Left ventricle myocardium inferior (tissue), 1 donor: ENCODE data around the gene PLCL2. TPM values are rescaled to one million over a fixed set of nuclear protein-coding genes. Genes with fewer than 3 reads are reported as not detected.
A peak's percentile ranks its signal among the peaks of the same experiment; 100 is the strongest.

Source experiments
- DNase-seq: peaks from one replicate; pipeline ENCODE4 v3.0.0-alpha.2; 2020
- H3K27ac ChIP-seq: fragments of 200-600 bp; replicated peaks from 2 replicates; pipeline ENCODE4 v1.8.0; 2021
- H3K27me3 ChIP-seq: fragments of 200-600 bp; 2 replicates; pipeline ENCODE4 v1.8.0; 2021; ENCODE audit warnings: low read depth
- H3K36me3 ChIP-seq: fragments of 200-600 bp; 2 replicates; pipeline ENCODE4 v1.8.0; 2021
- H3K4me1 ChIP-seq: fragments of 200-600 bp; 2 replicates; pipeline ENCODE4 v1.8.0; 2021
- H3K4me3 ChIP-seq: fragments of 200-600 bp; 2 replicates; pipeline ENCODE4 v1.8.0; 2021; ENCODE audit warnings: mild to moderate bottlenecking, moderate library complexity
- H3K9me3 ChIP-seq: fragments of 200-600 bp; replicated peaks from 2 replicates; pipeline ENCODE4 v1.8.0; 2021
- intact Hi-C: fragments of 100-400 bp; cut with micrococcal nuclease; formaldehyde crosslinking; loops from one replicate; pipeline ENCODE4 v1.11.0; 2022
- long read RNA-seq: library from polyadenylated mRNA; unstranded; transcript quantifications from one replicate; pipeline ENCODE4 v2.0.0, GENCODE V29; 2021
- total RNA-seq: library from RNA; stranded (reverse); fragmentation: NEBNext Ultra II Directional; extraction: Animal tissue kit (Norgen Biotek cat#: 25700); gene quantifications from one replicate; pipeline ENCODE4 v1.2.1, GENCODE V29; 2021
- TF ChIP-seq, protein P1 (sequence below): fragments of 200-600 bp; IDR thresholded peaks from 2 replicates; pipeline ENCODE4 v1.8.0; 2021; ENCODE audit warnings: antibody characterized with exemption, mild to moderate bottlenecking, borderline replicate concordance
- donor health status: DM: no; HTN: yes; CAD: no; lungs with severe emphysema.

The PLCL2 gene
- total RNA-seq: 48.1 TPM
- long read RNA-seq, full-length matches to known transcripts: 75 of 124 reads
- long read RNA-seq, partial matches to known transcripts: 6 of 124 reads
- long read RNA-seq, other reads (novel, unspliced or antisense): 43 of 124 reads

- Histone ChIP-seq H3K27me3 (no peaks in the 10 kb centered on the region), H3K4me1 (peaks cover 76% of the 10 kb centered on the region), H3K36me3 (no peaks in the 10 kb centered on the region), H3K4me3 (peak within 1 kb of the TSS; percentile 92), H3K27ac (peak within 1 kb of the TSS; percentile 96), H3K9me3 (no peaks in the 10 kb centered on the region)
- peak; percentile 54 for DNase-seq
- intact Hi-C loops: no loop called here
- TF ChIP-seq, protein P1, sequence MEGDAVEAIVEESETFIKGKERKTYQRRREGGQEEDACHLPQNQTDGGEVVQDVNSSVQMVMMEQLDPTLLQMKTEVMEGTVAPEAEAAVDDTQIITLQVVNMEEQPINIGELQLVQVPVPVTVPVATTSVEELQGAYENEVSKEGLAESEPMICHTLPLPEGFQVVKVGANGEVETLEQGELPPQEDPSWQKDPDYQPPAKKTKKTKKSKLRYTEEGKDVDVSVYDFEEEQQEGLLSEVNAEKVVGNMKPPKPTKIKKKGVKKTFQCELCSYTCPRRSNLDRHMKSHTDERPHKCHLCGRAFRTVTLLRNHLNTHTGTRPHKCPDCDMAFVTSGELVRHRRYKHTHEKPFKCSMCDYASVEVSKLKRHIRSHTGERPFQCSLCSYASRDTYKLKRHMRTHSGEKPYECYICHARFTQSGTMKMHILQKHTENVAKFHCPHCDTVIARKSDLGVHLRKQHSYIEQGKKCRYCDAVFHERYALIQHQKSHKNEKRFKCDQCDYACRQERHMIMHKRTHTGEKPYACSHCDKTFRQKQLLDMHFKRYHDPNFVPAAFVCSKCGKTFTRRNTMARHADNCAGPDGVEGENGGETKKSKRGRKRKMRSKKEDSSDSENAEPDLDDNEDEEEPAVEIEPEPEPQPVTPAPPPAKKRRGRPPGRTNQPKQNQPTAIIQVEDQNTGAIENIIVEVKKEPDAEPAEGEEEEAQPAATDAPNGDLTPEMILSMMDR: no peak
These were observed at the start of gene PLCL2 for GRCh38 chr3:16884748-16885592. PLCL2 (plus strand) TSS chr3:16884955; CDS start chr3:16885040, 85 bp downstream.

DNA sequence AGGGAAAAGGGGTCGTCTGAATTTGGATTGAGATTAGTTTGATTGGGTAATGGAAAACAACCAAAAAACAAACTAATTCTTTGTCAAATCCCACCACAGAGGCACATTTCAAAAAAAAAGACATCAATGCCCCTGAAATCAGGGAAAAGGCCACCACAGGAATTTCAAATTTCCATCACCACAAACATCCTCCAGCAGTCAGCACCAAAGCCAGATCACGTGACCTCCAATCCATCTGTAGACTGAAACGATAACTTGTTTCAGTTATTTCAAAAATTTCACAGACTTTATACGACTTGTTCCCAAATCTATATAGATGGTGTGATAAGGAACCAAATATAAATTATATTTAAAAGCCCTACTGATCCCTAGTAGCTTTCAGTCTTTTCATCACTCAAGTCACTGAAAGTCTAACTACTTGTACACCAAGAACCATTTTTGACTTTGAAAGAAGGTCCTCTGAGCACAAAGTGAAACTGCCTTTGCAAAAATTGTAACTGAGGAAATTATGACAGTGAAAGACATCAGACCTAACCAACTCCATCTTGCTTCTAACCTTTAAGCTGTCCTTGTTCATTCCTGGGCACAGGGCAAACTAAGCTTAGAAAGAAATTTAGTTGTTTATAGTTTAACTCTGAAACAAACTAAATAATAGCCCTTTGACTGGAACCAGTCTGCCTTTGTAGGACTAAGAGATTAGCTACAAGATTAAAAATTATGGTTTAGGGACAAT lies 48.1 kb upstream of the PLCL2 start:
- peak overlapping the region; percentile 82 for H3K27ac ChIP-seq
- TF ChIP-seq, protein P1: no peak
- intact Hi-C loops: no loop called here
- no peaks in the 10 kb centered on the region for H3K36me3 ChIP-seq
- H3K9me3 ChIP-seq: no peaks in the 10 kb centered on the region
- peaks cover 69% of the 10 kb centered on the region for H3K4me1 ChIP-seq
- H3K27me3 ChIP-seq: no peaks in the 10 kb centered on the region
- no peak for DNase-seq
- H3K4me3 ChIP-seq: no peak overlapping the region

DNA sequence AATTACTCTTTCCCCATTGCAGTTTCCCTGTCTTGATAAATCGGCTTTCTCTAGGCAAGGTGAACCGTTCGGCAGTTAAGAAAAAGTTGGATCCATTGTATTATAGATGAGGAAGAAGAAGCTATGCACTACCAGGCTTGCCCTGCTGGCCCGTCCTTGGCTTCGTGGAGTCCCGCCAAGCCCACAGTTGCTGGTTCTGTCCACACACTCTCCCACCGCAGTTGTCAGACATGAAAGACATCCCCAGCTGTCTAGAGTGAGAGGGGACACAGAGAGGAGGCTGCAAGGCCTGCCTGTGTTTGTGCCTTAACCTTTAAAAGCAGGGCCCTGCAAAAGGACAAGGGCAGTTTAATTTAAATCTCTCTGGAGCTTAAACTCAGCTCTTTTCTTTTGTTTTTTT lies 47.2 kb upstream of the PLCL2 start:
- intact Hi-C loops: no loop called here
- peak; percentile 47 for DNase-seq
- Histone ChIP-seq H3K27me3 (no peaks in the 10 kb centered on the region), H3K36me3 (no peaks in the 10 kb centered on the region), H3K4me3 (peak overlapping the region; percentile 35), H3K27ac (peak overlapping the region; percentile 82), H3K9me3 (no peaks in the 10 kb centered on the region), H3K4me1 (peaks cover 78% of the 10 kb centered on the region)
- TF ChIP-seq, protein P1: peak; percentile 23

DNA sequence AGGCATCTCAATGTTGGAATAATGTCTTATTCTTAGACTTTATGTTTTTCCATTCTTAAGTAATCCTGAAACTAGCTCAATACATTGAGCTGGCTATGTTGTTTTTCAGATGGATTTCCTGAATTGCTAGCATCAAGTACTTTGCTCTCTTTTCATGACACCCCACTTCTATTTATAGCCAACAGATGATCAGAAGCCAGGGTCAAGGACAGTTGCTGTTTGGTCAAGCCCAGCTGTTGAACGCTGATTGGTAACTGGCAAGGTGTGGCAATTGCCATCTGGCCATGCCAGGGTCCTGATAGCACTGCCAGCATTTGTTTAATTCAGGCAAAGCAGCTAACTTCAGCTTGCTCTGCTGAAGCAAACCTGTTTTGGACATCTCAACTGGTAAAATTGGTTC lies 46.2 kb upstream of the PLCL2 start:
- H3K9me3 ChIP-seq: no peaks in the 10 kb centered on the region
- TF ChIP-seq, protein P1: no peak
- peaks cover 80% of the 10 kb centered on the region for H3K4me1 ChIP-seq
- intact Hi-C loops: no loop called here
- H3K27ac ChIP-seq: peak overlapping the region; percentile 82
- no peak for DNase-seq
- no peaks in the 10 kb centered on the region for H3K27me3 ChIP-seq
- H3K4me3 ChIP-seq: peak overlapping the region; percentile 35
- no peaks in the 10 kb centered on the region for H3K36me3 ChIP-seq

GRCh38 chr3:16839271-16840100 lies 45.3 kb upstream of the PLCL2 start:
- no peaks in the 10 kb centered on the region for H3K36me3 ChIP-seq
- intact Hi-C loops: no loop called here
- TF ChIP-seq, protein P1: no peak
- peaks cover 71% of the 10 kb centered on the region for H3K4me1 ChIP-seq
- H3K27ac ChIP-seq: peak overlapping the region; percentile 82
- peak overlapping the region; percentile 35 for H3K4me3 ChIP-seq
- H3K27me3 ChIP-seq: no peaks in the 10 kb centered on the region
- DNase-seq: no peak
- H3K9me3 ChIP-seq: no peaks in the 10 kb centered on the region
